Urinary bladder (tissue), 2 donors: Measurements from ENCODE around the gene KCNH1. TPM values are rescaled to one million over a fixed set of nuclear protein-coding genes. Genes with fewer than 3 reads are reported as not detected.

Experiments used
- polyA plus RNA-seq: library from polyadenylated mRNA; stranded (reverse); fragments of 200-250 nt; gene quantifications from one replicate; pipeline ENCODE4 v1.2.3, GENCODE V29; 2013
- total RNA-seq: library from RNA; depleted of rRNA; stranded (reverse); fragments of >200 nt; gene quantifications from one replicate; pipeline ENCODE4 v1.2.3, GENCODE V29; 2014
- donor health status: healthy.

The KCNH1 gene
- total and polyA plus RNA-seq, 2 donors = 0.20 to 2.0 TPM

Other genes with a start within 250 kb of the KCNH1 start
- gene RCOR3, start 125.2 kb upstream of the KCNH1 start, total RNA-seq = 71.2 TPM
- gene RCOR3, start 125.2 kb upstream of the KCNH1 start, polyA plus RNA-seq = 31.6 TPM
- gene TRAF5, start 192.7 kb upstream of the KCNH1 start, total RNA-seq = 63.8 TPM
- 20.0 TPM for gene TRAF5, start 192.7 kb upstream of the KCNH1 start, polyA plus RNA-seq